Colonic mucosa (tissue), 4 donors: ENCODE data around the gene ATP5PO. TPM values are rescaled to one million over a fixed set of nuclear protein-coding genes. Genes with fewer than 3 reads are reported as not detected.
"Not testable (repeated sequence)": the region's sequence is repeated elsewhere in the genome, so short reads cannot be mapped to it uniquely, and the experiment has no call there.

ENCODE experiments used
- DNase-seq: peaks from one replicate; pipeline ENCODE4 v3.0.0-alpha.2; 2020
- H3K27ac ChIP-seq: fragments of 200-600 bp; one replicate; pipeline ENCODE4 v1.8.0; 2021
- H3K27me3 ChIP-seq: fragments of 200-600 bp; one replicate; pipeline ENCODE4 v1.8.0; 2021
- H3K36me3 ChIP-seq: fragments of 200-600 bp; one replicate; pipeline ENCODE4 v1.8.0; 2021
- H3K4me1 ChIP-seq: fragments of 200-600 bp; one replicate; pipeline ENCODE4 v1.8.0; 2021; ENCODE audit warnings: mild to moderate bottlenecking
- H3K4me3 ChIP-seq: fragments of 200-600 bp; one replicate; pipeline ENCODE4 v1.8.0; 2021
- H3K9ac ChIP-seq, 2 donors: one replicate each; pipeline ENCODE4 v1.7.0; 2013; ENCODE audit warnings: control low read depth in 2 of 2, low read depth in 2 of 2, low read length in 2 of 2
- H3K9me3 ChIP-seq: fragments of 200-600 bp; one replicate; pipeline ENCODE4 v1.8.0; 2021
- CTCF ChIP-seq: fragments of 200-600 bp; IDR thresholded peaks from one replicate; pipeline ENCODE4 v1.8.0; 2022; ENCODE audit warnings: antibody characterized with exemption, mild to moderate bottlenecking
- intact Hi-C: fragments of 100-400 bp; cut with DNase I; formaldehyde crosslinking; loops from one replicate; pipeline ENCODE4 v1.14.1; 2022
- total RNA-seq, 2 donors: library from RNA; stranded (reverse); fragmentation: NEBNext Ultra II Directional in 1 of 2; extraction: Animal tissue kit (Norgen Biotek cat#: 25700) in 1 of 2; gene quantifications; one replicate each; pipeline ENCODE4 v1.2.1, GENCODE V29; 2021
- donor health status: healthy.
- donor health status: DM: no; HTN: no; CAD: no.
- donor health status: DM: no; HTN: no; CAD: no.

Gene ATP5PO
- total RNA-seq, 2 donors from 2014 or later = 312 to 335 TPM

- no peaks in the 10 kb centered on the region for H3K36me3 ChIP-seq
- H3K4me1 ChIP-seq = no peaks in the 10 kb centered on the region
- H3K27me3 ChIP-seq = no peaks in the 10 kb centered on the region
- no peak overlapping the region for H3K9ac ChIP-seq
- intact Hi-C loops = no loop called here
- DNase-seq = no peak
- H3K27ac ChIP-seq = no peak overlapping the region
- no peak for TF ChIP-seq CTCF
- H3K4me3 ChIP-seq = no peak overlapping the region
- H3K9me3 ChIP-seq = no peaks in the 10 kb centered on the region
Measured at GRCh38 chr21:33872881-33873515, 42.6 kb downstream of the ATP5PO start.

GRCh38 chr21:33871171-33871570 is 44.4 kb downstream of the ATP5PO start:
- intact Hi-C loops = no loop called here

GRCh38 chr21:33870768-33871167 is 44.8 kb downstream of the ATP5PO start:
- intact Hi-C loops = no loop called here
- Histone ChIP-seq H3K36me3 (no peaks in the 10 kb centered on the region), H3K4me1 (no peaks in the 10 kb centered on the region), H3K9ac (no peak overlapping the region), H3K4me3 (no peak overlapping the region), H3K27me3 (no peaks in the 10 kb centered on the region), H3K27ac (no peak overlapping the region), H3K9me3 (no peaks in the 10 kb centered on the region)
- no peak for TF ChIP-seq CTCF
- DNase-seq = no peak

More at GRCh38 chr21:33871171-33871570, 44.4 kb downstream of the ATP5PO start:
- Histone ChIP-seq H3K9ac (no peak overlapping the region), H3K27me3 (no peaks in the 10 kb centered on the region), H3K36me3 (no peaks in the 10 kb centered on the region), H3K4me1 (no peaks in the 10 kb centered on the region), H3K9me3 (no peaks in the 10 kb centered on the region), H3K27ac (no peak overlapping the region), H3K4me3 (no peak overlapping the region)
- no peak for TF ChIP-seq CTCF
- no peak for DNase-seq

- H3K9ac ChIP-seq = no peak overlapping the region
- intact Hi-C loops = no loop called here
- H3K27me3 ChIP-seq = no peaks in the 10 kb centered on the region
- no peak overlapping the region for H3K4me3 ChIP-seq
- H3K9me3 ChIP-seq = no peaks in the 10 kb centered on the region
- no peak overlapping the region for H3K27ac ChIP-seq
- no peak for TF ChIP-seq CTCF
- no peaks in the 10 kb centered on the region for H3K4me1 ChIP-seq
- H3K36me3 ChIP-seq = no peaks in the 10 kb centered on the region
- no peak for DNase-seq
Measured at GRCh38 chr21:33869873-33870272, 45.7 kb downstream of the ATP5PO start.

- H3K4me3 ChIP-seq, H3K9ac ChIP-seq, H3K36me3 ChIP-seq, H3K27ac ChIP-seq, DNase-seq, H3K27me3 ChIP-seq, H3K4me1 ChIP-seq, intact Hi-C loops, H3K9me3 ChIP-seq: not testable (repeated sequence)
Measured at GRCh38 chr21:33867868-33868267, 47.7 kb downstream of the ATP5PO start.

GRCh38 chr21:33866826-33867225 is 48.8 kb downstream of the ATP5PO start:
- no peak for TF ChIP-seq CTCF
- no peaks in the 10 kb centered on the region for H3K9me3 ChIP-seq
- no peak overlapping the region for H3K27ac ChIP-seq
- H3K36me3 ChIP-seq = no peaks in the 10 kb centered on the region
- no peaks in the 10 kb centered on the region for H3K27me3 ChIP-seq
- DNase-seq = no peak
- H3K4me3 ChIP-seq = no peak overlapping the region
- no peak overlapping the region for H3K9ac ChIP-seq
- H3K4me1 ChIP-seq = no peaks in the 10 kb centered on the region
- intact Hi-C loops = no loop called here
